H1 (cell line): ENCODE results near the gene PELI2. TPM values are rescaled to one million over a fixed set of nuclear protein-coding genes. Genes with fewer than 3 reads are reported as not detected.

Experiments
- CTCF ChIA-PET: fragments of 300-600 bp; sonication (Branson Sonifier 250); formaldehyde crosslinking; loops from one replicate; lab custom pipeline; 2021; ENCODE audit not compliant: partially characterized antibody; lab: Charles Lee
- POLR2A ChIA-PET: fragments of 300-600 bp; sonication (Branson Sonifier 250); formaldehyde crosslinking; loops from one replicate; lab custom pipeline; 2021; ENCODE audit warnings: inconsistent platforms; ENCODE audit not compliant: partially characterized antibody; lab: Charles Lee
- DNase-seq, 2 experiments: peaks; one replicate each; pipeline versions ENCODE4 v3.0.0 to v3.0.0-alpha.2; 2010 to 2022; ENCODE audit warnings: low spot score in 2 of 2, low read depth in 1 of 2, mixed read lengths in 1 of 2
- FAIRE-seq: peaks from 2 replicates; lab custom pipeline; 2011; peaks lifted over from hg19 to GRCh38; lab: Jason Lieb, UNC
- H2AFZ ChIP-seq: 2 replicates; pipeline ENCODE4 v1.8.1; 2012; ENCODE audit warnings: low read length, inconsistent platforms
- H2AK5ac ChIP-seq: 2 replicates; pipeline ENCODE4 v1.6.1; 2013; ENCODE audit warnings: low read depth, low read length
- H2BK120ac ChIP-seq: replicated peaks from 2 replicates; pipeline ENCODE3; 2013; ENCODE audit warnings: low read depth, low read length, inconsistent platforms
- H2BK12ac ChIP-seq: 2 replicates; pipeline ENCODE4 v1.6.1; 2013; ENCODE audit warnings: low read depth, low read length
- H2BK15ac ChIP-seq: 2 replicates; pipeline ENCODE4 v1.6.1; 2013; ENCODE audit warnings: low read length
- H2BK20ac ChIP-seq: 2 replicates; pipeline ENCODE4 v1.6.1; 2013; ENCODE audit warnings: low read length
- H2BK5ac ChIP-seq: 2 replicates; pipeline ENCODE4 v1.6.1; 2013; ENCODE audit warnings: low read depth, low read length
- H3K14ac ChIP-seq: 2 replicates; pipeline ENCODE4 v1.6.1; 2013; ENCODE audit warnings: inconsistent platforms; ENCODE audit not compliant: insufficient read length
- H3K18ac ChIP-seq: 2 replicates; pipeline ENCODE4 v1.6.1; 2013; ENCODE audit warnings: low read length; ENCODE audit errors: extremely low read depth
- H3K23ac ChIP-seq: 2 replicates; pipeline ENCODE4 v1.6.1; 2013; ENCODE audit warnings: inconsistent platforms; ENCODE audit not compliant: insufficient read length
- H3K23me2 ChIP-seq: 2 replicates; pipeline ENCODE4 v1.6.1; 2013; ENCODE audit warnings: low read depth, low read length
- H3K27ac ChIP-seq: 2 replicates; pipeline ENCODE4 v1.6.1; 2011; ENCODE audit warnings: low read depth, low read length, inconsistent platforms
- H3K27me3 ChIP-seq, 4 experiments: replicated peaks in 1 of 4; 1 replicate in 1 of 4; 2 replicates in 3 of 4; pipeline versions ENCODE4 v1.6.1 to v1.8.1; 2011 to 2013; ENCODE audit warnings: low read length in 3 of 4, mild to moderate bottlenecking in 3 of 4, inconsistent platforms in 2 of 4, mixed read lengths in 2 of 4, moderate library complexity in 1 of 4; ENCODE audit not compliant: control insufficient read depth in 3 of 4, insufficient read depth in 3 of 4; ENCODE audit errors: extremely low read depth in 1 of 4
- H3K36me3 ChIP-seq, 4 experiments: 2 replicates each; pipeline versions ENCODE4 v1.6.1 to v1.8.1; 2011 to 2013; ENCODE audit warnings: mild to moderate bottlenecking in 4 of 4, low read length in 3 of 4, moderate library complexity in 2 of 4, control low read depth in 1 of 4, inconsistent platforms in 1 of 4; ENCODE audit not compliant: insufficient read depth in 4 of 4, control insufficient read depth in 2 of 4
- H3K4ac ChIP-seq: replicated peaks from 2 replicates; pipeline ENCODE3; 2013; ENCODE audit warnings: low read length, low read depth, mixed read lengths, inconsistent platforms; ENCODE audit not compliant: insufficient read length
- H3K4me1 ChIP-seq, 4 experiments: replicated peaks in 1 of 4; 1 replicate in 1 of 4; 2 replicates in 3 of 4; pipeline versions ENCODE4 v1.6.1 to v1.8.1; 2011 to 2013; ENCODE audit warnings: low read length in 3 of 4, inconsistent platforms in 2 of 4, mixed read lengths in 1 of 4; ENCODE audit not compliant: insufficient read depth in 4 of 4, control insufficient read depth in 3 of 4
- H3K4me2 ChIP-seq, 2 experiments: 2 replicates each; pipeline versions ENCODE4 v1.6.1 to v1.8.1; 2011 to 2013; ENCODE audit warnings: low read depth in 2 of 2, low read length in 2 of 2, control low read depth in 1 of 2, inconsistent platforms in 1 of 2, mild to moderate bottlenecking in 1 of 2; ENCODE audit not compliant: insufficient read depth in 1 of 2
- H3K4me3 ChIP-seq, 4 experiments: fragments of 200-600, 300-600 bp in 1 of 4; sonication (generic), shearing (Covaris generic), sonication (Bioruptor Twin) in 1 of 4; 2 replicates each; pipeline versions ENCODE4 v1.5.1 to v1.8.1; 2011 to 2016; ENCODE audit warnings: low read length in 4 of 4, low read depth in 3 of 4, control low read depth in 2 of 4, inconsistent platforms in 2 of 4, mild to moderate bottlenecking in 2 of 4, mixed read lengths in 1 of 4, moderate library complexity in 1 of 4; ENCODE audit not compliant: insufficient read depth in 2 of 4; ENCODE audit errors: extremely low read depth in 1 of 4
- H3K56ac ChIP-seq: replicated peaks from 2 replicates; pipeline ENCODE3; 2013; ENCODE audit warnings: low read depth, mild to moderate bottlenecking, mixed read lengths, low read length, inconsistent platforms; ENCODE audit not compliant: insufficient read length
- H3K79me1 ChIP-seq: 2 replicates; pipeline ENCODE4 v1.6.1; 2013; ENCODE audit warnings: low read depth, low read length, control low read depth
- H3K79me2 ChIP-seq, 2 experiments: 2 replicates each; pipeline versions ENCODE4 v1.6.1 to v1.8.1; 2012 to 2013; ENCODE audit warnings: low read length in 2 of 2, mild to moderate bottlenecking in 2 of 2, inconsistent platforms in 1 of 2; ENCODE audit not compliant: insufficient read depth in 2 of 2, control insufficient read depth in 1 of 2
- H3K9ac ChIP-seq, 4 experiments: replicated peaks in 1 of 4; 1 replicate in 1 of 4; 2 replicates in 3 of 4; pipeline versions ENCODE4 v1.6.1 to v1.8.1; 2011 to 2013; ENCODE audit warnings: low read depth in 3 of 4, low read length in 3 of 4, control low read depth in 2 of 4, mild to moderate bottlenecking in 2 of 4, moderate library complexity in 2 of 4, inconsistent platforms in 1 of 4; ENCODE audit errors: extremely low read depth in 1 of 4
- H3K9me3 ChIP-seq, 2 experiments: 2 replicates each; pipeline versions ENCODE4 v1.6.1 to v1.8.1; 2012 to 2013; ENCODE audit warnings: mild to moderate bottlenecking in 2 of 2, moderate library complexity in 2 of 2, control low read depth in 1 of 2, inconsistent platforms in 1 of 2, low read depth in 1 of 2, low read length in 1 of 2, mixed read lengths in 1 of 2; ENCODE audit not compliant: insufficient read depth in 2 of 2
- H4K20me1 ChIP-seq, 2 experiments: replicated peaks in 1 of 2; 2 replicates each; pipeline versions ENCODE3 to v1.8.1; 2011 to 2013; ENCODE audit warnings: inconsistent platforms in 2 of 2, low read length in 2 of 2, mild to moderate bottlenecking in 1 of 2; ENCODE audit not compliant: insufficient read depth in 2 of 2, control insufficient read depth in 1 of 2
- H4K5ac ChIP-seq: 2 replicates; pipeline ENCODE4 v1.6.1; 2013; ENCODE audit warnings: low read length, low read depth, mixed read lengths, inconsistent platforms; ENCODE audit not compliant: insufficient read length
- H4K8ac ChIP-seq: 2 replicates; pipeline ENCODE4 v1.8.0; 2013; ENCODE audit warnings: mild to moderate bottlenecking, moderate library complexity, low read length, inconsistent platforms; ENCODE audit not compliant: insufficient read depth; ENCODE audit errors: extremely low read depth
- H4K91ac ChIP-seq: replicated peaks from 2 replicates; pipeline ENCODE3; 2013; ENCODE audit warnings: low read length, mixed read lengths, inconsistent platforms; ENCODE audit not compliant: insufficient read length
- KDM5A ChIP-seq: fragments of 200-600 bp; IDR thresholded peaks from 2 replicates; pipeline ENCODE4 v1.7.1; 2012; ENCODE audit warnings: mild to moderate bottlenecking, low read length, inconsistent platforms, mixed read lengths
- POLR2AphosphoS5 ChIP-seq: IDR thresholded peaks from 2 replicates; pipeline ENCODE4 v1.6.1; 2011; ENCODE audit warnings: low read depth, low read length
- WGBS, 2 experiments: shearing (Covaris generic) in 1 of 2; methylation state at CpG; one replicate each; pipeline versions ENCODE4 v1.1.6 to v1.1.7; 2013 to 2015; ENCODE audit warnings: low lambda C conversion rate in 2 of 2, mixed read lengths in 2 of 2, inconsistent platforms in 1 of 2, low coverage in 1 of 2, missing lambda C conversion rate in 1 of 2; ENCODE audit not compliant: insufficient replicate concordance in 2 of 2, insufficient coverage in 1 of 2, insufficient read length in 1 of 2; ENCODE audit errors: extremely low coverage in 1 of 2, missing lambda C conversion rate in 1 of 2; 5-methylcytosine and 5-hydroxymethylcytosine counted together
- polyA plus RNA-seq, 7 experiments: library from polyadenylated mRNA; depleted of rRNA in 3 of 7; stranded (reverse) in 5 of 7; unstranded in 2 of 7; fragments of >200 nt in 5 of 7; fragments of 200-250 nt in 2 of 7; gene quantifications; 1 replicate in 5 of 7; 2 replicates in 1 of 7; 4 replicates in 1 of 7; pipeline versions ENCODE4 v1.2.1 to v1.2.3, GENCODE V29; 2011 to 2013; ENCODE audit warnings: missing spikeins in 2 of 7, mixed read lengths in 2 of 7
- total RNA-seq: library from RNA; stranded (reverse); fragmentation: NEBNext Ultra II Directional; extraction: Animal tissue kit (Norgen Biotek cat#: 25700); gene quantifications from 2 replicates; pipeline ENCODE4 v1.2.1, GENCODE V29; 2021

The PELI2 gene
- total and polyA plus RNA-seq, 2 of the 8 experiments (the other 6 are each of a cell fraction or from before 2014, with no cell fraction given), result 14.6 to 25.7 TPM

GRCh38 chr14:56224229-56224628, 106.0 kb downstream of the PELI2 start:
- Histone ChIP-seq H3K23me2 (no peaks in the 10 kb centered on the region), H2BK5ac (no peak overlapping the region), H3K79me2 (no peaks in the 10 kb centered on the region), H2BK12ac (no peak overlapping the region), H2AK5ac (no peak overlapping the region), H3K27me3 (no peaks in the 10 kb centered on the region), H3K4me1 (no peaks in the 10 kb centered on the region), H4K20me1 (no peaks in the 10 kb centered on the region), H3K23ac (no peak overlapping the region), H2BK20ac (no peak overlapping the region), H2AFZ (no peak overlapping the region), H3K18ac (no peak overlapping the region), H4K8ac (no peak overlapping the region), H4K5ac (no peak overlapping the region), H2BK15ac (no peak overlapping the region), H4K91ac (no peak overlapping the region), H2BK120ac (no peak overlapping the region), H3K9ac (no peak overlapping the region), H3K4me2 (no peak overlapping the region), H3K4me3 (no peak overlapping the region), H3K14ac (no peak overlapping the region), H3K56ac (no peak overlapping the region), H3K9me3 (peaks cover 13 to 17% of the 10 kb centered on the region in 2 experiments), H3K79me1 (no peaks in the 10 kb centered on the region; the same call in none of the 2 replicates), H3K36me3 (peaks cover 0 to 8% (median 3%) of the 10 kb centered on the region in 4 experiments; a peak in 3 of 8 replicates), H3K4ac (no peak overlapping the region), H3K27ac (no peak overlapping the region)
- ChIA-PET POLR2A (no interaction called here), CTCF (interaction anchor here (1.6 kb wide), 1 partner anchor 17 kb away, joined by 3 read pairs; no protein-coding TSS in a partner anchor)
- 88% methylated on average over 1 of the region's 1 CpG; no CpG with 5 or more reads in 1 of the 2 experiments for WGBS, 2 experiments
- FAIRE-seq (no peak), DNase-seq (no peak)
- TF ChIP-seq KDM5A, result no peak
- no peak for TF ChIP-seq POLR2AphosphoS5
